Panc1 (cell line): ENCODE data around the gene CDH23.

Experiments used
- POLR2AphosphoS5 ChIP-seq: IDR thresholded peaks from 2 replicates; pipeline ENCODE4 v1.6.1; 2012; ENCODE audit warnings: mild to moderate bottlenecking, low read depth, low read length, moderate library complexity
- SIN3A ChIP-seq: IDR thresholded peaks from 2 replicates; pipeline ENCODE4 v1.6.1; 2012; ENCODE audit warnings: low read depth, mild to moderate bottlenecking, low read length, moderate library complexity, borderline replicate concordance; ENCODE audit not compliant: insufficient read depth
- TCF7L2 ChIP-seq: IDR thresholded peaks from 2 replicates; pipeline ENCODE4 v1.6.1; 2011; ENCODE audit warnings: mild to moderate bottlenecking, low read depth, low read length, inconsistent platforms
- TF ChIP-seq, protein P1 (sequence below): fragments of 450-650 bp; IDR thresholded peaks from 2 replicates; pipeline ENCODE4 v1.5.1; 2017; ENCODE audit warnings: mild to moderate bottlenecking
- TF ChIP-seq, protein P2 (sequence below), 2 experiments: IDR thresholded peaks; 2 replicates each; pipeline ENCODE4 v1.6.1; 2011 to 2012; ENCODE audit warnings: low read depth in 2 of 2, control low read depth in 1 of 2, low read length in 1 of 2, mild to moderate bottlenecking in 1 of 2, moderate library complexity in 1 of 2; ENCODE audit not compliant: insufficient read depth in 1 of 2

DNA sequence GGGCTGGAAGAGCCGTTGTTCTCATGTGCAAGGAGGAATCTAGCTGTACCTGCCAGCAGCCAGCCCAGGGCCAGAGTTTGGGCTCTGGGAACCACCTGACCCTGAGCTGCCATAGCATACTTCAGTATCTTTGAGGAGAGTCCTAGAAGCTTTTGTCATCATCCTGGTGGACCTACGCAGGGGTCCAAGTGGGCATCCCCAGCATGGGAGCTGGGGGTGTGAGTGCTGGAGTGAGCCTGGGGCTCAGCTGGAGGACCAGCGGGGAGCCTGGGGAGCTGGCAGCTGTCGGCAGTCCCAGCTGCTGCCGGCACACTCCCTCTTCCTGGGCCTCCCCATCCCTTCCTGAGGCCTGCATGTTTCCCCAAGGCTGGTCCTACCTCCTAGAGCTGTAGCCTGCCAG is 290.4 kb downstream of the CDH23 start:
- TF ChIP-seq, protein P1, sequence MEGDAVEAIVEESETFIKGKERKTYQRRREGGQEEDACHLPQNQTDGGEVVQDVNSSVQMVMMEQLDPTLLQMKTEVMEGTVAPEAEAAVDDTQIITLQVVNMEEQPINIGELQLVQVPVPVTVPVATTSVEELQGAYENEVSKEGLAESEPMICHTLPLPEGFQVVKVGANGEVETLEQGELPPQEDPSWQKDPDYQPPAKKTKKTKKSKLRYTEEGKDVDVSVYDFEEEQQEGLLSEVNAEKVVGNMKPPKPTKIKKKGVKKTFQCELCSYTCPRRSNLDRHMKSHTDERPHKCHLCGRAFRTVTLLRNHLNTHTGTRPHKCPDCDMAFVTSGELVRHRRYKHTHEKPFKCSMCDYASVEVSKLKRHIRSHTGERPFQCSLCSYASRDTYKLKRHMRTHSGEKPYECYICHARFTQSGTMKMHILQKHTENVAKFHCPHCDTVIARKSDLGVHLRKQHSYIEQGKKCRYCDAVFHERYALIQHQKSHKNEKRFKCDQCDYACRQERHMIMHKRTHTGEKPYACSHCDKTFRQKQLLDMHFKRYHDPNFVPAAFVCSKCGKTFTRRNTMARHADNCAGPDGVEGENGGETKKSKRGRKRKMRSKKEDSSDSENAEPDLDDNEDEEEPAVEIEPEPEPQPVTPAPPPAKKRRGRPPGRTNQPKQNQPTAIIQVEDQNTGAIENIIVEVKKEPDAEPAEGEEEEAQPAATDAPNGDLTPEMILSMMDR, result no peak
- TF ChIP-seq TCF7L2, result no peak
- TF ChIP-seq, protein P2, sequence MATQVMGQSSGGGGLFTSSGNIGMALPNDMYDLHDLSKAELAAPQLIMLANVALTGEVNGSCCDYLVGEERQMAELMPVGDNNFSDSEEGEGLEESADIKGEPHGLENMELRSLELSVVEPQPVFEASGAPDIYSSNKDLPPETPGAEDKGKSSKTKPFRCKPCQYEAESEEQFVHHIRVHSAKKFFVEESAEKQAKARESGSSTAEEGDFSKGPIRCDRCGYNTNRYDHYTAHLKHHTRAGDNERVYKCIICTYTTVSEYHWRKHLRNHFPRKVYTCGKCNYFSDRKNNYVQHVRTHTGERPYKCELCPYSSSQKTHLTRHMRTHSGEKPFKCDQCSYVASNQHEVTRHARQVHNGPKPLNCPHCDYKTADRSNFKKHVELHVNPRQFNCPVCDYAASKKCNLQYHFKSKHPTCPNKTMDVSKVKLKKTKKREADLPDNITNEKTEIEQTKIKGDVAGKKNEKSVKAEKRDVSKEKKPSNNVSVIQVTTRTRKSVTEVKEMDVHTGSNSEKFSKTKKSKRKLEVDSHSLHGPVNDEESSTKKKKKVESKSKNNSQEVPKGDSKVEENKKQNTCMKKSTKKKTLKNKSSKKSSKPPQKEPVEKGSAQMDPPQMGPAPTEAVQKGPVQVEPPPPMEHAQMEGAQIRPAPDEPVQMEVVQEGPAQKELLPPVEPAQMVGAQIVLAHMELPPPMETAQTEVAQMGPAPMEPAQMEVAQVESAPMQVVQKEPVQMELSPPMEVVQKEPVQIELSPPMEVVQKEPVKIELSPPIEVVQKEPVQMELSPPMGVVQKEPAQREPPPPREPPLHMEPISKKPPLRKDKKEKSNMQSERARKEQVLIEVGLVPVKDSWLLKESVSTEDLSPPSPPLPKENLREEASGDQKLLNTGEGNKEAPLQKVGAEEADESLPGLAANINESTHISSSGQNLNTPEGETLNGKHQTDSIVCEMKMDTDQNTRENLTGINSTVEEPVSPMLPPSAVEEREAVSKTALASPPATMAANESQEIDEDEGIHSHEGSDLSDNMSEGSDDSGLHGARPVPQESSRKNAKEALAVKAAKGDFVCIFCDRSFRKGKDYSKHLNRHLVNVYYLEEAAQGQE (IDR thresholded peaks at IDR 0.05; ENCODE audit: insufficient read depth in 1 of 2, low read depth in 2 of 2, low read length in 1 of 2), result no peak
- no peak for TF ChIP-seq POLR2AphosphoS5
- TF ChIP-seq SIN3A, result no peak
